ENCODE measurements around the gene EYS. TPM values are rescaled to one million over a fixed set of nuclear protein-coding genes. Genes with fewer than 3 reads are reported as not detected.
A peak's percentile ranks its signal among the peaks of the same experiment; 100 is the strongest.

EYS gene
- total and polyA plus RNA-seq, 2 of the 13 experiments (the other 11 are each of a cell fraction or from before 2014, with no cell fraction given): 0.04 to 0.07 TPM

GRCh38 chr6:64046746-64047208, 1660.2 kb downstream of the EYS start (continued):
- peak; percentile 61; the same call in 1 of the 2 replicates for TF ChIP-seq MEIS2 (CRISPR knock-in tag; IDR thresholded peaks at IDR 0.05)
- TF ChIP-seq PITX1 (CRISPR knock-in tag; IDR thresholded peaks at IDR 0.05): peak; percentile 64; the same call in 1 of the 2 replicates
- TF ChIP-seq HMG20A (CRISPR knock-in tag; IDR thresholded peaks at IDR 0.05; ENCODE audit: borderline replicate concordance): peak; percentile 92; the same call in 1 of the 2 replicates
- peak; percentile 71; the same call in 1 of the 2 replicates for TF ChIP-seq ZSCAN5A (CRISPR knock-in tag; IDR thresholded peaks at IDR 0.05; ENCODE audit: borderline replicate concordance)
- no peak for TF ChIP-seq KDM5B (CRISPR knock-in tag; IDR thresholded peaks at IDR 0.05; ENCODE audit: borderline replicate concordance)
- no peak for TF ChIP-seq MAX (IDR thresholded peaks at IDR 0.05)
- 0 out of 2 replicates have a peak, but pooled peaks have one; percentile 39 for TF ChIP-seq ZNF337 (CRISPR knock-in tag; IDR thresholded peaks at IDR 0.05; ENCODE audit: borderline replicate concordance, low read depth)
- no peak for TF ChIP-seq ZNF557 (CRISPR knock-in tag; IDR thresholded peaks at IDR 0.05)
- no peak for TF ChIP-seq NRL (CRISPR knock-in tag; IDR thresholded peaks at IDR 0.05; ENCODE audit: borderline replicate concordance)
- TF ChIP-seq MBNL3 (CRISPR knock-in tag; conservative IDR thresholded peaks at IDR 0.05): no peak
- peak; percentile 63; the same call in 1 of the 2 replicates for TF ChIP-seq ZNF12 (CRISPR knock-in tag; IDR thresholded peaks at IDR 0.05)
- no peak for TF ChIP-seq LBX2 (CRISPR knock-in tag; IDR thresholded peaks at IDR 0.05; ENCODE audit: borderline replicate concordance)
- peak; percentile 99 for TF ChIP-seq TCF7 (IDR thresholded peaks at IDR 0.05; ENCODE audit: low read depth)
- TF ChIP-seq ZFY (CRISPR knock-in tag; IDR thresholded peaks at IDR 0.05): no peak
- no peak for TF ChIP-seq ZFYVE20 (CRISPR knock-in tag; IDR thresholded peaks at IDR 0.05; ENCODE audit: borderline replicate concordance, low read depth)
- TF ChIP-seq REST (IDR thresholded peaks at IDR 0.05; ENCODE audit: borderline replicate concordance in 1 of 2, low read depth in 1 of 2, low read length in 2 of 2): peak in 1 of 2 experiments; percentile 50; a peak in 1 of 4 replicates
- TF ChIP-seq PRPF4 (IDR thresholded peaks at IDR 0.05; ENCODE audit: low read depth, low read length, poor library complexity, severe bottlenecking): no peak
- TF ChIP-seq RFX3 (CRISPR knock-in tag; IDR thresholded peaks at IDR 0.05): no peak
- no peak for TF ChIP-seq PAF1 (CRISPR knock-in tag; IDR thresholded peaks at IDR 0.05)
- TF ChIP-seq KLF16 (CRISPR knock-in tag; IDR thresholded peaks at IDR 0.05): peak in 1 of 2 experiments; percentile 24; a peak in 1 of 4 replicates
- no peak for TF ChIP-seq SMC3 (IDR thresholded peaks at IDR 0.05; ENCODE audit: low read length)
- TF ChIP-seq HBP1 (CRISPR knock-in tag; IDR thresholded peaks at IDR 0.05; ENCODE audit: low read depth): no peak

Data from HepG2 (cell line).